AG09309 (cell line): Measurements from ENCODE around the gene EGR1.
"Not testable (repeated sequence)": the region's sequence is repeated elsewhere in the genome, so short reads cannot be mapped to it uniquely, and the experiment has no call there.

Source experiments
- DNase-seq: peaks from one replicate; pipeline ENCODE4 v3.0.0-alpha.2; 2010; ENCODE audit warnings: low read depth
- H3K4me3 ChIP-seq: 2 replicates; pipeline ENCODE4 v1.5.1; 2011; ENCODE audit warnings: mild to moderate bottlenecking, low read depth, low read length, moderate library complexity; ENCODE audit not compliant: control insufficient read depth
- CTCF ChIP-seq: IDR thresholded peaks from 2 replicates; pipeline ENCODE4 v1.5.1; 2011; ENCODE audit warnings: mild to moderate bottlenecking, low read depth, low read length, inconsistent platforms; ENCODE audit not compliant: insufficient read depth, control insufficient read depth; ENCODE audit errors: missing control alignments

The EGR1 gene

GRCh38 chr5:138506370-138507306 is 41.4 kb downstream of the EGR1 start:
- no peak overlapping the region for H3K4me3 ChIP-seq
- no peak for DNase-seq
- no peak for TF ChIP-seq CTCF

GRCh38 chr5:138507485-138507884 is 42.2 kb downstream of the EGR1 start:
- DNase-seq: peak; percentile 81
- not testable (repeated sequence) for H3K4me3 ChIP-seq

- H3K4me3 ChIP-seq: no peak overlapping the region
- no peak for TF ChIP-seq CTCF
- DNase-seq: no peak
Observed at GRCh38 chr5:138508958-138509357, 43.7 kb downstream of the EGR1 start.

GRCh38 chr5:138514021-138514420 is 48.7 kb downstream of the EGR1 start:
- DNase-seq: no peak
- TF ChIP-seq CTCF: no peak
- H3K4me3 ChIP-seq: no peak overlapping the region

- no peak overlapping the region for H3K4me3 ChIP-seq
- DNase-seq: no peak
- TF ChIP-seq CTCF: no peak
Observed at GRCh38 chr5:138515556-138516245, 50.4 kb downstream of the EGR1 start.

GRCh38 chr5:138517437-138517836 is 52.2 kb downstream of the EGR1 start:
- no peak for TF ChIP-seq CTCF
- no peak for DNase-seq
- no peak overlapping the region for H3K4me3 ChIP-seq
